MM.1S (cell line): ENCODE data around the gene CDH6.

ENCODE experiments used
- DNase-seq: peaks from one replicate; pipeline ENCODE4 v3.0.0-alpha.2; 2015
- H2AFZ ChIP-seq: fragments of 300-600 bp; sonication (generic); 2 replicates; pipeline ENCODE4 v1.6.0; 2016; ENCODE audit warnings: antibody characterized with exemption, low read length
- H3F3A ChIP-seq: fragments of 300-600 bp; sonication (generic); 2 replicates; pipeline ENCODE4 v1.6.1; 2016; ENCODE audit warnings: mild to moderate bottlenecking, antibody characterized with exemption, low read length, moderate library complexity, mixed read lengths; ENCODE audit not compliant: insufficient read depth
- H3K27ac ChIP-seq: fragments of 300-600 bp; sonication (generic); 2 replicates; pipeline ENCODE4 v1.5.1; 2016; ENCODE audit warnings: mild to moderate bottlenecking, low read length
- H3K27me3 ChIP-seq: fragments of 300-600 bp; sonication (generic); replicated peaks from 2 replicates; pipeline ENCODE4 v1.6.0; 2016; ENCODE audit warnings: low read length; ENCODE audit not compliant: insufficient read depth
- H3K36me3 ChIP-seq: fragments of 300-600 bp; sonication (generic); replicated peaks from 2 replicates; pipeline ENCODE4 v1.6.1; 2016; ENCODE audit warnings: mild to moderate bottlenecking, low read length, mixed read lengths; ENCODE audit not compliant: insufficient read depth
- H3K4me1 ChIP-seq: fragments of 300-600 bp; sonication (generic); 2 replicates; pipeline ENCODE4 v1.6.1; 2016; ENCODE audit warnings: low read length, mixed read lengths
- H3K4me2 ChIP-seq: fragments of 300-600 bp; sonication (generic); 2 replicates; pipeline ENCODE4 v1.6.0; 2016; ENCODE audit warnings: low read depth, low read length
- H3K4me3 ChIP-seq: fragments of 300-600 bp; sonication (generic); 2 replicates; pipeline ENCODE4 v1.5.1; 2016; ENCODE audit warnings: low read length, mixed read lengths
- H3K79me2 ChIP-seq: fragments of 300-600 bp; sonication (generic); 2 replicates; pipeline ENCODE4 v1.6.1; 2016; ENCODE audit warnings: mixed run types, low read length, mixed read lengths
- H3K9ac ChIP-seq: fragments of 300-600 bp; sonication (generic); 2 replicates; pipeline ENCODE4 v1.6.1; 2016; ENCODE audit warnings: low read length, mixed read lengths
- H3K9me2 ChIP-seq: fragments of 300-600 bp; sonication (generic); replicated peaks from 2 replicates; pipeline ENCODE4 v1.6.1; 2016; ENCODE audit warnings: mild to moderate bottlenecking, low read length, mixed read lengths; ENCODE audit not compliant: insufficient read depth
- H3K9me3 ChIP-seq: fragments of 300-600 bp; sonication (generic); replicated peaks from 2 replicates; pipeline ENCODE4 v1.6.1; 2016; ENCODE audit warnings: mild to moderate bottlenecking, low read length, mixed read lengths; ENCODE audit not compliant: insufficient read depth
- H4K20me1 ChIP-seq: fragments of 300-600 bp; sonication (generic); 2 replicates; pipeline ENCODE4 v1.6.1; 2016; ENCODE audit warnings: mild to moderate bottlenecking, low read length, moderate library complexity, mixed read lengths; ENCODE audit not compliant: insufficient read depth
- EZH2 ChIP-seq: fragments of 300-600 bp; sonication (generic); optimal IDR thresholded peaks from 2 replicates; pipeline ENCODE3; 2017; ENCODE audit warnings: low read depth, mild to moderate bottlenecking, antibody characterized with exemption, low read length, mixed read lengths
- EZH2phosphoT487 ChIP-seq: fragments of 300-600 bp; sonication (generic); IDR thresholded peaks from 2 replicates; pipeline ENCODE4 v1.6.1; 2018; ENCODE audit warnings: antibody characterized with exemption, low read length
- TF ChIP-seq, protein P1 (sequence below): fragments of 300-600 bp; sonication (generic); IDR thresholded peaks from 2 replicates; pipeline ENCODE4 v1.5.1; 2016; ENCODE audit warnings: antibody characterized with exemption, low read length, mixed read lengths

Gene CDH6

DNA sequence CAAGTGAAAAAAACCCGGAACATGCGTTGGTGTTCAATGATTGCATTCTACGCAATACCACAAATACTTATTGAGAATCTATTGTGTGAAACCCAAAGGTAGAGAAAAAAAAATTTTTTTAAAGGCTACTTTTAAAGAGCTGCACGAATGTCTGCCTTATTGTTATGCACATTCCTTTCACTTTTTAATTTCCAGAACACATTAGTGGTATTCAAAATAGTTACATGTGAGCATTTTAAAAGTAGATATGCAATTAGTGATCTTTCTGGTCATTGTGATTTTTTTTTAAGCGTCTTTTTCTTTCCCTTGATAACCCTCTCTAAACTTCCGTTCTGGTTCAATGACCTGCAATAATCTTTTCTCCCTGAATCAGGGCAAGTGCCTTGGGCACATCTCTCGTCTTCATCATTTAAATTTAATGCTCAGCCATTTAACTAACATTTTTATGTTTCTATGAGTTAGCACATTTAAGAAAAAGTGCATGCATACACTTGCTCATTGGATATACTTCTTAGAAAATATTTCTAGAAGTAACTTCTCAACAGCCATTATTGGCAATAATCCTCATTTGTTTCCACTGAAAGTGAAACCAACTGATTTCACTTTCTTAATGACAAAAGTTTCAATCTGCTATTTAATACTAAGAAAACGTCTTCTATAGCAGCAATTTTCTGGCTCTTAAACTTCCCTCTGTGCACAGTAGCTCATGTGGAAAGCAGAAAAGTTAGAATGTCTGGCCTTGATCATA lies 80.3 kb downstream of the CDH6 start:
- no peaks in the 10 kb centered on the region for H3K9me3 ChIP-seq
- no peaks in the 10 kb centered on the region for H3K27me3 ChIP-seq
- no peaks in the 10 kb centered on the region for H4K20me1 ChIP-seq
- H3K4me3 ChIP-seq = no peak overlapping the region
- H3K9ac ChIP-seq = no peak overlapping the region
- H3F3A ChIP-seq = no peaks in the 10 kb centered on the region
- TF ChIP-seq EZH2 = no peak
- TF ChIP-seq, protein P1, sequence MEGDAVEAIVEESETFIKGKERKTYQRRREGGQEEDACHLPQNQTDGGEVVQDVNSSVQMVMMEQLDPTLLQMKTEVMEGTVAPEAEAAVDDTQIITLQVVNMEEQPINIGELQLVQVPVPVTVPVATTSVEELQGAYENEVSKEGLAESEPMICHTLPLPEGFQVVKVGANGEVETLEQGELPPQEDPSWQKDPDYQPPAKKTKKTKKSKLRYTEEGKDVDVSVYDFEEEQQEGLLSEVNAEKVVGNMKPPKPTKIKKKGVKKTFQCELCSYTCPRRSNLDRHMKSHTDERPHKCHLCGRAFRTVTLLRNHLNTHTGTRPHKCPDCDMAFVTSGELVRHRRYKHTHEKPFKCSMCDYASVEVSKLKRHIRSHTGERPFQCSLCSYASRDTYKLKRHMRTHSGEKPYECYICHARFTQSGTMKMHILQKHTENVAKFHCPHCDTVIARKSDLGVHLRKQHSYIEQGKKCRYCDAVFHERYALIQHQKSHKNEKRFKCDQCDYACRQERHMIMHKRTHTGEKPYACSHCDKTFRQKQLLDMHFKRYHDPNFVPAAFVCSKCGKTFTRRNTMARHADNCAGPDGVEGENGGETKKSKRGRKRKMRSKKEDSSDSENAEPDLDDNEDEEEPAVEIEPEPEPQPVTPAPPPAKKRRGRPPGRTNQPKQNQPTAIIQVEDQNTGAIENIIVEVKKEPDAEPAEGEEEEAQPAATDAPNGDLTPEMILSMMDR = no peak
- no peak overlapping the region for H3K4me2 ChIP-seq
- H3K9me2 ChIP-seq = no peaks in the 10 kb centered on the region
- no peaks in the 10 kb centered on the region for H3K4me1 ChIP-seq
- no peaks in the 10 kb centered on the region for H3K79me2 ChIP-seq
- no peak overlapping the region for H2AFZ ChIP-seq
- no peak overlapping the region for H3K27ac ChIP-seq
- no peaks in the 10 kb centered on the region for H3K36me3 ChIP-seq
- peak; percentile 44 for DNase-seq

DNA sequence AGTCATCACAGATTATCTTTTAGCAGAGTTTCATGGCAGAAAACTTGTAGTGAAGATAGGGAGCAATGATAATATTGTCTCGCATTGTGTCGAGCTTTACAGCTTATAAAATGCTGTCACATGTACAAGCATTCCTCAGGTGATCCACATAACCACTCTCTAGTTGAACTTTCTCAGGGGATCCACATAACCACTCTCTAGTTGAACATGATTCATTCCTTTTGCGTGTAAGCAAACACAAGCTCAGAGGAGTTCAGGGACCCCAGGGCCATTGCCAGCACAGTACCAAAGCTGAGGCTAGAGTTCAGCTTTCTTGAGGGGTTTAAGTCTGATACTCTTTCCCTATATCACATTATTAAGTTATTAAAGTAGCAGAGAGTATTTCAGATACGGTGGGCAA lies 86.7 kb downstream of the CDH6 start:
- Histone ChIP-seq H3K36me3 (no peaks in the 10 kb centered on the region), H3K4me1 (no peaks in the 10 kb centered on the region), H3K9me3 (no peaks in the 10 kb centered on the region), H3K4me2 (no peak overlapping the region), H2AFZ (no peak overlapping the region), H3K9me2 (no peaks in the 10 kb centered on the region), H3K27me3 (no peaks in the 10 kb centered on the region), H3K4me3 (no peak overlapping the region), H4K20me1 (no peaks in the 10 kb centered on the region), H3K79me2 (no peaks in the 10 kb centered on the region), H3F3A (no peaks in the 10 kb centered on the region), H3K9ac (no peak overlapping the region), H3K27ac (no peak overlapping the region)
- DNase-seq = no peak
- TF ChIP-seq, protein P1 = no peak
- no peak for TF ChIP-seq EZH2phosphoT487

DNA sequence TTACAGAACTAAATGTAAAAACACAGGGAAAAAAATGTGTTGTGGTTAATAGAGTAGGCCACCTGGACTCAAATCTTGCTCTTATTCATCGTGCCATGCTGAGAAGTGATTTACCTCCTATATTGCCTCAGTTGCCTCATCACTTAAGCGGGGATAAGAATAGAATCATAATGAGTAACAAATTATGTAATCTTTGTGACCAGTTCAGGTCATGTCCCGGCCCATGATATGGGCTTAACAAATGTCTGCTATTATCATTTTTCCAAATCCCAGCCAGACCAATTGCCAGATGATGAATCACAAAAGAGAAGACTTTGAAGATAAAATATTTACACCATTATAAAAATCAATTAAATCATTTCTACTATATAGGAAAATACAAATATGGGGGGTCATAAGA lies 89.8 kb downstream of the CDH6 start:
- Histone ChIP-seq H3F3A (no peaks in the 10 kb centered on the region), H3K9me2 (no peaks in the 10 kb centered on the region), H3K9me3 (no peaks in the 10 kb centered on the region), H3K4me2 (no peak overlapping the region), H3K4me1 (no peaks in the 10 kb centered on the region), H3K79me2 (no peaks in the 10 kb centered on the region), H3K4me3 (no peak overlapping the region), H3K27me3 (no peaks in the 10 kb centered on the region), H2AFZ (no peak overlapping the region), H3K9ac (no peak overlapping the region), H3K27ac (no peak overlapping the region), H3K36me3 (no peaks in the 10 kb centered on the region), H4K20me1 (no peaks in the 10 kb centered on the region)
- no peak for DNase-seq
- no peak for TF ChIP-seq EZH2
- no peak for TF ChIP-seq EZH2phosphoT487
- TF ChIP-seq, protein P1 = no peak
